HL-60 (cell line): Measurements from ENCODE around the gene GM2A.

ENCODE experiments used
- DNase-seq, 2 experiments: peaks; one replicate each; pipeline ENCODE4 v3.0.0-alpha.2; 2010 to 2020; ENCODE audit warnings: low read depth in 1 of 2, low spot score in 1 of 2
- H3K27ac ChIP-seq: fragments of 250-450 bp; sonication (Bioruptor Pico); replicated peaks from 2 replicates; pipeline ENCODE4 v1.5.1; 2020; ENCODE audit warnings: mild to moderate bottlenecking, moderate library complexity
- H3K27me3 ChIP-seq: fragments of 250-450 bp; sonication (Bioruptor Pico); 2 replicates; pipeline ENCODE4 v1.5.1; 2021; ENCODE audit warnings: mild to moderate bottlenecking, moderate library complexity; ENCODE audit not compliant: insufficient read depth, poor library complexity, severe bottlenecking
- H3K4me3 ChIP-seq: replicated peaks from 2 replicates; pipeline ENCODE4 v1.5.1; 2011; ENCODE audit warnings: mild to moderate bottlenecking, control low read depth, low read length; ENCODE audit not compliant: insufficient read depth
- CTCF ChIP-seq: IDR thresholded peaks from one replicate; pipeline ENCODE4 v1.5.1; 2011; ENCODE audit warnings: low read length, control low read depth, inconsistent platforms; ENCODE audit not compliant: insufficient read depth
- GABPA ChIP-seq: IDR thresholded peaks from 2 replicates; pipeline ENCODE4 v1.6.1; 2012; ENCODE audit warnings: low read depth
- POLR2AphosphoS5 ChIP-seq: IDR thresholded peaks from 2 replicates; pipeline ENCODE4 v1.6.1; 2012; ENCODE audit warnings: low read depth
- REST ChIP-seq: IDR thresholded peaks from 2 replicates; pipeline ENCODE4 v1.6.1; 2012; ENCODE audit warnings: low read depth; ENCODE audit not compliant: insufficient replicate concordance
- SPI1 ChIP-seq: IDR thresholded peaks from 2 replicates; pipeline ENCODE4 v1.6.1; 2012; ENCODE audit warnings: low read depth, mild to moderate bottlenecking, borderline replicate concordance

GM2A gene

GRCh38 chr5:151208481-151208914 lies 44.5 kb upstream of the GM2A start:
- peak in 1 of 2 experiments; percentile 26 for DNase-seq
- no peaks in the 10 kb centered on the region for H3K27me3 ChIP-seq
- TF ChIP-seq GABPA (no peak), SPI1 (no peak), CTCF (no peak), REST (no peak), POLR2AphosphoS5 (no peak)
- no peak overlapping the region for H3K4me3 ChIP-seq
- H3K27ac ChIP-seq = peak overlapping the region; percentile 93

GRCh38 chr5:151212406-151212798 lies 40.6 kb upstream of the GM2A start:
- no peak for DNase-seq
- Histone ChIP-seq H3K27me3 (no peaks in the 10 kb centered on the region), H3K4me3 (no peak overlapping the region), H3K27ac (peak overlapping the region; percentile 93)
- no peak for TF ChIP-seq SPI1
- no peak for TF ChIP-seq CTCF
- TF ChIP-seq POLR2AphosphoS5 = no peak; the same call in 1 of the 2 replicates
- no peak for TF ChIP-seq GABPA
- TF ChIP-seq REST = no peak

GRCh38 chr5:151213803-151214613 lies 39.0 kb upstream of the GM2A start:
- Histone ChIP-seq H3K27ac (peak overlapping the region; percentile 93), H3K4me3 (0 out of 2 replicates have a peak overlapping the region, but pooled peaks have one; percentile 1), H3K27me3 (no peaks in the 10 kb centered on the region)
- TF ChIP-seq REST = peak; percentile 22
- TF ChIP-seq POLR2AphosphoS5 = peak; percentile 68
- no peak for TF ChIP-seq GABPA
- peak; percentile 83 to 98 for DNase-seq
